Mesodermal cell (in vitro differentiated cells): ENCODE measurements around the gene OXSR1.
"Not testable (repeated sequence)": the region's sequence is repeated elsewhere in the genome, so short reads cannot be mapped to it uniquely, and the experiment has no call there.

ENCODE experiments used
- H3K27ac ChIP-seq: 2 replicates; pipeline ENCODE4 v1.7.0; 2013; ENCODE audit warnings: mild to moderate bottlenecking, low read depth, low read length, moderate library complexity; ENCODE audit not compliant: severe bottlenecking
- H3K36me3 ChIP-seq: 2 replicates; pipeline ENCODE4 v1.7.1; 2013; ENCODE audit warnings: mild to moderate bottlenecking, low read length, moderate library complexity; ENCODE audit not compliant: control insufficient read depth, insufficient read depth
- H3K4me1 ChIP-seq: one replicate; pipeline ENCODE4 v1.7.1; 2013; ENCODE audit warnings: mild to moderate bottlenecking, low read length; ENCODE audit not compliant: insufficient read depth, control insufficient read depth, poor library complexity, severe bottlenecking
- H3K4me3 ChIP-seq: 2 replicates; pipeline ENCODE4 v1.7.0; 2013; ENCODE audit warnings: low read length, control low read depth, mild to moderate bottlenecking; ENCODE audit not compliant: insufficient read depth, poor library complexity, severe bottlenecking; ENCODE audit errors: extremely low read depth
- H3K9me3 ChIP-seq: 2 replicates; pipeline ENCODE4 v1.7.1; 2013; ENCODE audit warnings: mild to moderate bottlenecking, low read length, moderate library complexity; ENCODE audit not compliant: control insufficient read depth
- WGBS, 2 experiments: methylation state at CpG; one replicate each; pipeline ENCODE4 v1.1.5; 2013; ENCODE audit warnings: missing lambda C conversion rate in 2 of 2; ENCODE audit not compliant: insufficient coverage in 2 of 2; 5-methylcytosine and 5-hydroxymethylcytosine counted together

OXSR1 gene

GRCh38 chr3:38229036-38229435 lies 63.7 kb downstream of the OXSR1 start:
- H3K4me3 ChIP-seq, result no peak overlapping the region
- peaks cover 58% of the 10 kb centered on the region for H3K36me3 ChIP-seq
- WGBS, 2 experiments, result 86 to 100% methylated on average over 1 of the region's 1 CpG
- H3K9me3 ChIP-seq, result no peaks in the 10 kb centered on the region
- no peak overlapping the region for H3K27ac ChIP-seq
- no peaks in the 10 kb centered on the region for H3K4me1 ChIP-seq

- Histone ChIP-seq H3K4me3 (no peak overlapping the region), H3K36me3 (peaks cover 67% of the 10 kb centered on the region), H3K27ac (no peak overlapping the region), H3K4me1 (no peaks in the 10 kb centered on the region), H3K9me3 (no peaks in the 10 kb centered on the region)
- WGBS, 2 experiments, result 90 to 94% methylated on average over 2 of the region's 2 CpGs
Measured at GRCh38 chr3:38232701-38233100, 67.4 kb downstream of the OXSR1 start.

- Histone ChIP-seq H3K4me3 (no peak overlapping the region), H3K36me3 (peaks cover 68% of the 10 kb centered on the region), H3K27ac (no peak overlapping the region), H3K4me1 (no peaks in the 10 kb centered on the region), H3K9me3 (no peaks in the 10 kb centered on the region)
Measured at GRCh38 chr3:38235466-38235865, 70.1 kb downstream of the OXSR1 start.

- no peaks in the 10 kb centered on the region for H3K4me1 ChIP-seq
- H3K4me3 ChIP-seq, result no peak overlapping the region
- H3K9me3 ChIP-seq, result no peaks in the 10 kb centered on the region
- WGBS, 2 experiments, result no CpG with 5 or more reads among the region's 2 CpGs
- H3K27ac ChIP-seq, result no peak overlapping the region
- peaks cover 46% of the 10 kb centered on the region for H3K36me3 ChIP-seq
Measured at GRCh38 chr3:38238416-38239008, 73.2 kb downstream of the OXSR1 start.

DNA sequence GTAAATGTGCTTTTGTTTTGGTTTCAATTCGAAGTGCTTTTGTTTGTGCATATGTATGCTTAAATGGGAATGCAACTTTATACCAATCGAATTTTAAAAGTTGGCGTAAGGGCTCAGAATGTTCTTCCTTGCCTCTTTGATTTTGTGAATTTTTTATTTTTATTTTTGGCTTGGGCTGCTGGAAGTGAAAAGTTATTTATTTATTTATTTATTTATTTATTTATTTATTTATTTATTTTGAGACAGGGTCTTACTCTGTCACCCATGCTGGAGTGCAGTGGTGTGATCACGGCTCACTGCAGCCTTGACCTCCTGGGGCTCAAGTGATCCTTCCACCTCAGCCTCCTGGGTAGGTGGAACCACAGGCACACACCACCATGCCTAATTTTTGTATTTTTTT lies 77.5 kb downstream of the OXSR1 start:
- peaks cover 28% of the 10 kb centered on the region for H3K36me3 ChIP-seq
- not testable (repeated sequence) for H3K9me3 ChIP-seq

DNA sequence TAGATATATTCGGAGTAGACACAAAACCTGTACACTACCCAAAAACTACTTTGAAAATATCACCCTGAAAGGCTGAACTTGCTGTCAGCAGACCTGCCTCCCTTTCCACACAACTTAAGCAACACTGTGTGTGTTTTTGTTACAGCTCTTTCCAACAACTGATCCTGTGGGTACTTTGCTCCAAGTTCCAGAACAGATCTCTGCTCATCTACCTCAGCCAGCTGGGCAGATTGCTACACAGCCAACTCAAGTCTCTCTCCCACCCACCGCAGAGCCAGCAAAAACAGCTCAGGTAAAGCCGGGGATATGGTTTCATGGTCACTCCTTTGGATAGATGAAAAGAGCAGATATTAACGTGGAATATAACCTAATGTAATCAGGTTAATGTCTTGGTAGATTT lies 80.6 kb downstream of the OXSR1 start:
- 94 to 100% methylated on average over 2 of the region's 4 CpGs for WGBS, 2 experiments
- peaks cover 42% of the 10 kb centered on the region for H3K36me3 ChIP-seq

More for the DNA sequence above, 77.5 kb downstream of the OXSR1 start:
- not testable (repeated sequence) for H3K4me1 ChIP-seq, H3K4me3 ChIP-seq, H3K27ac ChIP-seq
- WGBS, 2 experiments, result 90 to 95% methylated on average over 2 to 4 of the region's 4 CpGs

DNA sequence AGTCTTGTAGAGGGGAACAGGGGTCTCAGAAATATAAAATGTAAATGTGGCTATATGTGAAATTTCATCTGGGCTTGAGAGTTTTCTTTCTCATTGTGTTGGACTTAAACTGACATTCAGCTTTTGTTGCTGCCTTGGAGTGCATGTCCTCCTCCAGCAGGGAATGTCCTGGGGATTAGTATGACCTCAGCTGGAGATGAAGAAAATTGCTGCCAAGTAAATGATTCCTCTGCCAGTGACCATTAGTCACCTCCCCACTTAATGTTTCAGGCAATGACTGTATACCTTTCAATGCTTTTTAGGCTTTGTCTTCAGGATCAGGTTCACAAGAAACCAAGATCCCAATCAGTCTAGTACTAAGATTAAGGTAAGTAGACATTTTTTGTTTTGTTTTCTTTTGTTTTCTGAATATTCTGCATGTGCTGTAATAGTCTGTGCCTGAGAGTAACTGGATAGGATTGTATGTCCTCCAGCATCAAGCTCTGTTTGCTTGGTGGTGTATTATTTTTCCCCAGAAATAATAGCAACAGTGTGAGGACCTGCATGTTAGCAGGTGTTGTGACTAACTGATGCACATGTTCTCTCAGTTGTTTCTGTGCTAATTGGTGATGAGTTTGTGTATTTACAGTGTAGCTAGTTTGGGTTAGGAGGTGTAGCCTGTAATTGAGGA lies 82.2 kb downstream of the OXSR1 start:
- Histone ChIP-seq H3K9me3 (no peaks in the 10 kb centered on the region), H3K4me1 (peaks cover 12% of the 10 kb centered on the region), H3K4me3 (no peak overlapping the region), H3K27ac (peak overlapping the region; percentile 48), H3K36me3 (peaks cover 58% of the 10 kb centered on the region)

More for the DNA sequence above, 80.6 kb downstream of the OXSR1 start:
- Histone ChIP-seq H3K9me3 (no peaks in the 10 kb centered on the region), H3K4me3 (no peak overlapping the region), H3K27ac (no peak overlapping the region), H3K4me1 (peaks cover 12% of the 10 kb centered on the region)

GRCh38 chr3:38250198-38250597 lies 84.9 kb downstream of the OXSR1 start:
- Histone ChIP-seq H3K4me3 (no peak overlapping the region), H3K36me3 (peaks cover 83% of the 10 kb centered on the region), H3K4me1 (peaks cover 12% of the 10 kb centered on the region), H3K9me3 (no peaks in the 10 kb centered on the region), H3K27ac (no peak overlapping the region)
- 100% methylated on average over 2 of the region's 2 CpGs; no CpG with 5 or more reads in 1 of the 2 experiments for WGBS, 2 experiments

DNA sequence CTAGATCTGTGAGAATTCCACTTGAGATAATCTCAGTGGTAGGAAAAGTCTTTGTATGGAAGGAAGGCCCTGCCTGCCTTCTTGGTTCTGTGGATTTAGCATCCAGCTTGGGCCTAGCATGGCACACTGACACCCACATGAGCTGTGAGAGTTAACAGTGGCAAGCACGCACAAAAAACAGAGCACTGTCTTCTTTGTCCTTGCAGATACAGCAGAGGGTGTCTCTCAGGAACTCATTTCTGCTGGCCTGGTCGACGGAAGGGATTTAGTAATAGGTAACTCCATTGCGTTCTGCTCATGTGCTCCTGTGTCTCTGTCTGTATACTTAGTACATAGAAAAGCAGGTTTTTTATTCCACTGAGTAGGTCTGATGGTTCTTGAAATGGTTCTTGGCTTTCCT lies 85.9 kb downstream of the OXSR1 start:
- WGBS, 2 experiments, result 96 to 100% methylated on average over 3 to 4 of the region's 4 CpGs
- no peak overlapping the region for H3K4me3 ChIP-seq
- peaks cover 77% of the 10 kb centered on the region for H3K36me3 ChIP-seq
- H3K4me1 ChIP-seq, result peaks cover 12% of the 10 kb centered on the region
- H3K27ac ChIP-seq, result no peak overlapping the region
- H3K9me3 ChIP-seq, result no peaks in the 10 kb centered on the region

- Histone ChIP-seq H3K4me1 (no peaks in the 10 kb centered on the region), H3K36me3 (peaks cover 62% of the 10 kb centered on the region), H3K4me3 (no peak overlapping the region), H3K27ac (no peak overlapping the region), H3K9me3 (no peaks in the 10 kb centered on the region)
- 100% methylated on average over 1 of the region's 4 CpGs; no CpG with 5 or more reads in 1 of the 2 experiments for WGBS, 2 experiments
Measured at GRCh38 chr3:38253704-38254103, 88.4 kb downstream of the OXSR1 start.

- H3K9me3 ChIP-seq, result no peaks in the 10 kb centered on the region
- H3K4me1 ChIP-seq, result no peaks in the 10 kb centered on the region
- H3K4me3 ChIP-seq, result no peak overlapping the region
- peaks cover 51% of the 10 kb centered on the region for H3K36me3 ChIP-seq
- WGBS, 2 experiments, result 100% methylated on average over 1 of the region's 2 CpGs
- H3K27ac ChIP-seq, result no peak overlapping the region
Measured at GRCh38 chr3:38254872-38255271, 89.5 kb downstream of the OXSR1 start.
